ENCODE measurements around the gene PAX5. TPM values are rescaled to one million over a fixed set of nuclear protein-coding genes. Genes with fewer than 3 reads are reported as not detected.

The PAX5 gene
- total RNA-seq, 1 donor from 2014 or later, result 0.39 TPM

DNA sequence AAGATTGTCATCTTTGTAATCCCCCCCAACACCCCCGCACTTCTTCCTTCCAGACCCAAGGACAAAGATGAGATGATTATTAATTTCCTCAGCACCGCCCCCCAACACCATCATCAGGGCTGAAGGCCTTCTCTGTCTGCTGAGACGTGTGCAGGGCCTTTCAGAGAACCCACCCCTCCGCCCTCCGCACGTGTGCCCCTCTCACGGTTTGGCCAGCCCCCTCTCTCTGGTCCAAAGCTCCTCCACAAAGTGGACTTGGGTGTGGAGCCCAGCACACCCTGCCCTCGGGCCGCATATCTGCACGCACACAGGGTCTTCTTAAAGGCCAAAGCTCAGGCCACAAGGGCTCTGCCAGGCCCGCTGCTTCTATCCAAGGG lies 32.0 kb downstream of the PAX5 start:
- Mint-ChIP-seq H3K4me3 (no peak overlapping the region), H3K27me3 (ENCODE audit: insufficient read depth) (peaks cover 55% of the 10 kb centered on the region), H3K9me3 (no peaks in the 10 kb centered on the region), H3K36me3 (ENCODE audit: low read depth) (no peaks in the 10 kb centered on the region), H3K27ac (no peak overlapping the region), H3K4me1 (ENCODE audit: low read depth) (no peaks in the 10 kb centered on the region)
- intact Hi-C loops (cut with micrococcal nuclease), result no loop called here
- no peak for DNase-seq (ENCODE audit: low spot score)

DNA sequence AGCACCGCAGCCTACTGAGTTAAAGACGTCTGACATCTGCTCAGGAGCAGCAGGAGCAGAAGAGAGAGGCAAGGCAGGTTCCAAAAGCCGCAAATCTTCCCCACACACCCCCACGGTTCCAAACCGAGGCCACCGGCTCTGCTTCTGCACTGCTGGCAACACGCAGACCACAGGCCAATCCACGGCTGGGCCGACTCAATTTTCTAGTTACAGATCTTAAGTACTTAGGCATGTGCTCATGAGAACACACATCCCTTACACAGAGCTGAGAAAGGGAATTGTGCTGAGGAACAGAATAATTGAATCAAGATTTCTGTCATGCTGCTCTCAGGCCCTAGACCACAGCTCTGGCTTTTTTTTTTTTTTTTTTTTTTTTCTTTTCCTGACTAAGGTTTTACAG lies 32.6 kb downstream of the PAX5 start:
- Mint-ChIP-seq H3K27ac (no peak overlapping the region), H3K4me3 (no peak overlapping the region), H3K9me3 (no peaks in the 10 kb centered on the region), H3K27me3 (ENCODE audit: insufficient read depth) (peaks cover 50% of the 10 kb centered on the region), H3K4me1 (ENCODE audit: low read depth) (no peaks in the 10 kb centered on the region), H3K36me3 (ENCODE audit: low read depth) (no peaks in the 10 kb centered on the region)
- no peak for DNase-seq (ENCODE audit: low spot score)
- intact Hi-C loops (cut with micrococcal nuclease), result no loop called here

DNA sequence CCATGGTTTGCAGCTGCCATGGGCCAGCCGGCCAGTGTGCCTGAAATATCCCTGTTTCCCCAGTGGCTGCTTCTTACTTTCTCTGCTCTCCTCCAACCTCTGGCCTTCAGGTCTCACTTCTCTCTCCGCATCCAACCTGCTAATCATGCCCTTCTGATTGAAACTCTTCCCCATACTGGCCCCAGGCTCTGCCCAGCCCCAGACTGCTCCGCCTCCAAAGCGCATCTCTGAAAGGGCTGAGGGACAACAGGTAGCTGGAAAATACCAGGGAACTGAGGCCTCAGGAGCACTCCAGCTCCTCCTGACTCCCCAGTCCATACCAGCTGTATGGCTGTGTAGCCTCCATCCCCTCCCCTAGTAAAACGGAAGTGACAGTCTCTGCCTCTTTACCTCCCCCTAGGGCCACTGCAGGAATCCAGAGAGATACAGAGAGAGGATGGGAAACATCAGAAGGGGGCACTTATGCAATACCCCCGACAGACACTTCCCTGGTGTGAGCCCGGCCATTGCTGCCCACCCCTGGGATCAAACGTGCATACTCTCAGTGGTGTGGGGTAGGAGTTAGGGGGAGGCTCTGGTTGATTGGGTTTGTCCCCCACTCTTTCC lies 34.2 kb downstream of the PAX5 start:
- DNase-seq (ENCODE audit: low spot score), result no peak
- H3K36me3 Mint-ChIP-seq (ENCODE audit: low read depth), result no peaks in the 10 kb centered on the region
- H3K27me3 Mint-ChIP-seq (ENCODE audit: insufficient read depth), result peaks cover 37% of the 10 kb centered on the region
- H3K4me1 Mint-ChIP-seq (ENCODE audit: low read depth), result no peaks in the 10 kb centered on the region
- no peak overlapping the region for H3K4me3 Mint-ChIP-seq
- intact Hi-C loops (cut with micrococcal nuclease), result no loop called here
- H3K27ac Mint-ChIP-seq, result no peak overlapping the region
- H3K9me3 Mint-ChIP-seq, result no peaks in the 10 kb centered on the region

DNA sequence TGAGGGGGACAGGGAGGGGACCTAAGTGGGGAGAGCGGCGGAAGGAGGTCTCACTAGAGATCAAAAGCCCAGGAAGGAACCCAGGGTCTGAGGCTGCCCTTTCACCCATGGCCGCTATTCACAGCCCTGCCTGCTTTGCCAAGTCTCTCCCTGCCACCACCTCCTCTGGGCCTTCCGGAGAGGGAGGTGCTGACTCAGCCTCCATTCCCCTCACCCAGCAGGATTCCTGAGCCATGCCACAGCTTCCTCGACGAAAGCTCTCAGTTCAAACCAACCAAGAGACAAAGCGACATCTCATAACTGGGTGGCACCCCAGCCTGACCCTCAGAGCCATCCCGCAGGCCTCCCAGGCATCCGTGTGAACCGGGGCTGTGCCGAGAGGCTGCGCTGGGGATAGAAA lies 36.7 kb downstream of the PAX5 start:
- intact Hi-C loops (cut with micrococcal nuclease), result no loop called here
- H3K4me1 Mint-ChIP-seq (ENCODE audit: low read depth), result no peaks in the 10 kb centered on the region
- H3K27ac Mint-ChIP-seq, result no peak overlapping the region
- DNase-seq (ENCODE audit: low spot score), result no peak
- H3K9me3 Mint-ChIP-seq, result no peaks in the 10 kb centered on the region
- no peaks in the 10 kb centered on the region for H3K36me3 Mint-ChIP-seq (ENCODE audit: low read depth)
- H3K4me3 Mint-ChIP-seq, result no peak overlapping the region
- H3K27me3 Mint-ChIP-seq (ENCODE audit: insufficient read depth), result peaks cover 23% of the 10 kb centered on the region

DNA sequence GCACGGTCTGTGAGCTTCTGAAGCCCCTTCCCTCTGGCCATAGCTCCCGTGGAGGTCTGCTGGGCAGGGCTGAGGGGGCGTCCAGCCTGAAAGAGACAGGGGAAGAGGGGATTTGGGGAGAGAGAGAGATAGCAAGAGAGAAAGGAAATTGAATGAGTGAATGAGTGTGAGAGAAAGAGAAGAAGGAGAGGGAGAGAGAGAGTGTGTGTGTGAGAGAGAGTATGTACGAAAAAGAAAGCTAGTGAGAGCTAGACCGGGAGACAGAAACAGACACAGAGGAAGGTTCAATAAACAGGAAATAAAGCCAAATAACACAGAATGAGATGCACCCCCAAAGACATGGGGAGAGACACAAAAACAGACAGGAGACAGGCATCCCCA lies 37.4 kb downstream of the PAX5 start:
- peaks cover 23% of the 10 kb centered on the region for H3K27me3 Mint-ChIP-seq (ENCODE audit: insufficient read depth)
- H3K9me3 Mint-ChIP-seq, result peaks cover 5% of the 10 kb centered on the region
- H3K4me1 Mint-ChIP-seq (ENCODE audit: low read depth), result no peaks in the 10 kb centered on the region
- H3K36me3 Mint-ChIP-seq (ENCODE audit: low read depth), result no peaks in the 10 kb centered on the region
- intact Hi-C loops (cut with micrococcal nuclease), result loop anchor here (1.0 kb wide), 2 partner anchors 333 to 368 kb away; no protein-coding TSS in a partner anchor
- H3K27ac Mint-ChIP-seq, result no peak overlapping the region
- H3K4me3 Mint-ChIP-seq, result no peak overlapping the region
- no peak for DNase-seq (ENCODE audit: low spot score)

DNA sequence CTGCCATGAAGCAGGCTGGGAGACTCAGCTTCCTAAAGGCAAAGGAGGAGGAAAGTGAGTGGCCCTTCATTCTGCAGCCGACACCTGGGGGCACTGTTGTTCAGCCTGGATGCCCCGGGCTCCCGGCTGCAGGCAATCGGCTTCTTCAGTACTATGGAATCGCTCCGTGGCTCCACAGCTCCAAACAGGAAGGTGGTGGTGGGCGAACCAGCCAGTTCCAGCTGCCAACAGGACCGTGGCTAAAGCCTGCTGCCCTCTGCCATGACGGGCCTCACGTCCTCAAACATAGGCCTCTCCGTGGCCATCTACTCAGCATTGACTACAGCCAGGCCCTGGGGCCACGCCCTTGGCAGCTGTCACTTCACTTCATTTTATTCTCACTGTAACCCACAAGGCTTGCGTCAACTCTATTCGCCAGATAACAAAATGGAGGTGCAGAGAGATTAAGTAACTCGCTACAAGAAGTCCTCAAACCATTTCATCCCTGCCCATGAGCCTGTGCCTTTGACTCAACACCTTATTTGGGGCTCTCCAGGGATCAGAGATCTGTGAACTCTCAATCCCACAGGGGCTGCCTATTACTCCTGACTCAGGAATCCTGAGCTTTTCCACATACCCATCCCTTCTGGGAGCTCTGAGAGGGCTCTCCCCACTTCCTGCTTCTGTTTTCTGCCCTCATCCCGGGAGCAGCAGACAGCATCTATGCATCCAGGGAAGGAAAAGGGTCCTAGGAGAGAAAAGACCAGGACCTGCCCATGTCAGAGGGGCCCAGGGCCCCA lies 38.0 kb downstream of the PAX5 start:
- Mint-ChIP-seq H3K9me3 (peaks cover 11% of the 10 kb centered on the region), H3K4me3 (peak overlapping the region; percentile 40), H3K27ac (no peak overlapping the region), H3K27me3 (ENCODE audit: insufficient read depth) (peaks cover 21% of the 10 kb centered on the region), H3K4me1 (ENCODE audit: low read depth) (no peaks in the 10 kb centered on the region), H3K36me3 (ENCODE audit: low read depth) (no peaks in the 10 kb centered on the region)
- intact Hi-C loops (cut with micrococcal nuclease), result loop anchor here (1.0 kb wide), 3 partner anchors 313 to 368 kb away; no protein-coding TSS in a partner anchor
- DNase-seq (ENCODE audit: low spot score), result peak; percentile 17

DNA sequence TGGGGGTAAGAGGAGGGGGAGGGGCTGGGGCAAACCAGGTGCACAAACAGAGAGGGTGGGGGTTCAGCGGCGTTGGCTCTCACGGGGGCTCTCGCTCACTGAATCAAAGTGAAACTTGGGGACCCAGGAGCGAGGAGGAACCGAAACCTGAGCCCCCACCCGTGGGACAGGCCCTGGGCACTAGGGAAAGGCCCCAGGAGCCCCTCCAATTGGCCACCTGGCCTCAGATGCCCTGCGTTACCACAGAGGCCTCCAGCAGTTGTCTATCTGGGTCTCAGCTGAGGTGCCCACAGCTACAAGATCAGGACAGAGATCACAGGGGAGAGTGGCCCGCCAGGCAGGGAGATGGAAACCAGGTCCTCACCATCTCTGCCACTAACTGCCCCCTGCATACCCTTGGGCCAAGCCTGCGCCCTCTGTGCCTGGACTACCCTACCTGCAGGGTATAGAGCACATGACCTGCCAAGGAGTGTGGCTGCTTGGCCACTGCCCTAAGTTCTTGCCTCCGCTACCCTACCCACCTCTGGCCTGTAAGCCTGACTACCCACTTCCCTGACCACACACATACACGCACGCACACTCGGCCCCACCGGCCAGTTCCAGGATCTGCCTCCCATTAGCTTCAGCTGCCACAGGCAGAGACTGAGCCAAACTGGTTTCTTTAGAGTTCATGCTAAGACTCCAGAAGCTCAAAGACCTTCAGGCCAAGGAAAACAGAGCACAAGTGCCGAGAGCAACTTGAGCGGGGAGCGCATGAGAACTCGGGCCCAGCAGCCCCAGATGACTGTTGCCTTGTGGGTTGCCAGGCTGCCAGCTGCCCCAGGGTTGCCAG lies 39.9 kb downstream of the PAX5 start:
- Mint-ChIP-seq H3K36me3 (ENCODE audit: low read depth) (no peaks in the 10 kb centered on the region), H3K27ac (no peak overlapping the region), H3K27me3 (ENCODE audit: insufficient read depth) (peaks cover 22% of the 10 kb centered on the region), H3K4me3 (no peak overlapping the region), H3K4me1 (ENCODE audit: low read depth) (no peaks in the 10 kb centered on the region), H3K9me3 (peaks cover 20% of the 10 kb centered on the region)
- no peak for DNase-seq (ENCODE audit: low spot score)
- intact Hi-C loops (cut with micrococcal nuclease), result loop anchor here (5.0 kb wide), 1 partner anchor 362 kb away; no protein-coding TSS in a partner anchor

DNA sequence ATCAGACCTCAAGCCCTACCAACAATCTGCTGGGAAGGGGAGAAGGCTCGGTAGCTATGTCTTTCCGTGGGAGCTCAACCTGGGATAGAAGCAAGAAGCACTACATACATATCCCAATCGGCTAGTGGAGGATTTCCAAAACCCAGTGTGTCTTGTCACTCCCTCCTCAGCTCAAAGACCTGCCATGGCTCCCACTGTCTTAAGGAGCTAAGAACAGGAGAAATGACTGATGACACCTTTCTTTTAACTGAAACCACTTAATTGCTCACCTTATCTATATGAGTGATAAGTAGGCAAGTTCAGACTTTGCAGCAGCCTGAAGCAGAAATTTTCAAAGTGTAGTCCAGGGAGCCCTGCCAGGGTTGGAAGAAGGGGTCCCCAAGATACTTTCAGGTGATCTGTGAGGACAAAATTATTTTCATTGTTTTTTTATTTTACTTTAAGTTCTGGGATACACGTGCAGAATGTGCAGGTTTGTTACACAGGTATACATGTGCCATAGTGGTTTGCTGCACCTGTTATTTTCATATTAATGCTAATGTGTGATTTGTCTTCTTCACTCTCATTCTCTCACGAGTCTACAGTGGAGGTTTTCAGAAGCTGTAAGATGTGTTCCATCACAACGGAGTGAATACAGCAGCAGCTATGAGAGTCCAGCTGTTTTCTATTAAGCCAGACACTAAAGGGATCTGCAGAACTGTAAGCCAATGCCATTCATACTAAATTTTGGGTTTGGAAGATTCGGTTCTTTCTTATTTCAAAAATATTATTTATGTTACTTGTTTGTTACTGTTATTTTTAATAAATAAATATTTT lies 41.4 kb downstream of the PAX5 start:
- intact Hi-C loops (cut with micrococcal nuclease), result loop anchor here (5.0 kb wide), 1 partner anchor 360 kb away; no protein-coding TSS in a partner anchor

DNA sequence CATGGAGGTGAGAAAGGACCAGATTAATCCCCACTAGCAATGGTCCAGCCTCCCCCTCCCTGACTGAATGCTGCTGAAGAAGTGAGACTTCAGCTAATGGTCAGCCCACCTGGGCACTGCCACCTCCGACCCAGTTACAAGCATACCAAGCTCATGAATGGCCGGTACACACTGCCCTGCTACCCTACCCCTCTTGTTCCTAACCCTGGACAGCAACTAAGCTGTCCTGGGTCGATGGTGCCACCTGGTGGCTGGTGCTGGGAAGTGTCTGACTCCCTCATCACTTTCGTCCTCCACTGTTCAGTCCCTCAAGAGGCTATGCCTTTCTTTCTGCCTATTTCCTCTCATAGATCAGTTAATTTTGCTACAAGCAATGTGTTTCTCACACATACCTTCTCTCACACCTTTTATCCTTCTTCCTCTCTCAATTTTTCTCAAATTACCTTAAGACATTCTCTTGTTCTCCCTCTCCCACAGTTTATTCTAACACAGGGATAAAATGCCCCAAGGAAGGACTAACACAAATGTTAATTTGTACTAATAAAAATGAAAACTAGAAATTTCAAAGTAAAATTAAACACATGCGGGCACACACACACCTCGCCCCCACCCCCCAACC lies 42.4 kb downstream of the PAX5 start:
- no peaks in the 10 kb centered on the region for H3K4me1 Mint-ChIP-seq (ENCODE audit: low read depth)
- DNase-seq (ENCODE audit: low spot score), result no peak
- intact Hi-C loops (cut with micrococcal nuclease), result loop anchor here (1.0 to 5.0 kb wide), 3 partner anchors 67 to 359 kb away; no protein-coding TSS in a partner anchor
- H3K4me3 Mint-ChIP-seq, result no peak overlapping the region
- peaks cover 20% of the 10 kb centered on the region for H3K9me3 Mint-ChIP-seq
- no peak overlapping the region for H3K27ac Mint-ChIP-seq
- peaks cover 40% of the 10 kb centered on the region for H3K27me3 Mint-ChIP-seq (ENCODE audit: insufficient read depth)
- H3K36me3 Mint-ChIP-seq (ENCODE audit: low read depth), result peaks cover 2% of the 10 kb centered on the region

More for the DNA sequence above, 41.4 kb downstream of the PAX5 start:
- H3K9me3 Mint-ChIP-seq, result peaks cover 20% of the 10 kb centered on the region
- no peaks in the 10 kb centered on the region for H3K4me1 Mint-ChIP-seq (ENCODE audit: low read depth)
- peaks cover 30% of the 10 kb centered on the region for H3K27me3 Mint-ChIP-seq (ENCODE audit: insufficient read depth)
- no peak for DNase-seq (ENCODE audit: low spot score)
- peaks cover 1% of the 10 kb centered on the region for H3K36me3 Mint-ChIP-seq (ENCODE audit: low read depth)
- H3K27ac Mint-ChIP-seq, result no peak overlapping the region
- no peak overlapping the region for H3K4me3 Mint-ChIP-seq

DNA sequence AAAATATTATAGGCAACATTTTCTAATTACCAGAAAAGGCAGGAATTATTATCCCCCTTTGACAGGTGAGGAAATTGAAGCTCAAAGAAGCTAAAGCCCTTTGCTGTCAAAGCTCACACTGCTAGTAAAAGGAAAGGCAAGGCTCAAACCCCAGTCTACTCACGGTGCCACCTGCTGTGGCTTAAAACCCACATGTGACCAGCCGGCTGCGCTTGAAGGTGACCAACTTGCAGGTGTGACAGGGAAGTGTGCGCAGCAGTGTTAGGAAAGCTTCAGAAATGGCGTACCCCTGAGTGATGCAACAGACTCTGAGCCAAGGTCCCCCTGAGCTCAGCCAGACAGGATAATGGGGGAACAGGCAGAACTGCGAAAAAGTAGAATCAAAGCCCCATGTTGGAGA lies 45.2 kb downstream of the PAX5 start:
- peaks cover 20% of the 10 kb centered on the region for H3K9me3 Mint-ChIP-seq
- H3K27ac Mint-ChIP-seq, result no peak overlapping the region
- peaks cover 57% of the 10 kb centered on the region for H3K27me3 Mint-ChIP-seq (ENCODE audit: insufficient read depth)
- H3K4me1 Mint-ChIP-seq (ENCODE audit: low read depth), result no peaks in the 10 kb centered on the region
- DNase-seq (ENCODE audit: low spot score), result no peak
- H3K4me3 Mint-ChIP-seq, result no peak overlapping the region
- peaks cover 2% of the 10 kb centered on the region for H3K36me3 Mint-ChIP-seq (ENCODE audit: low read depth)
- intact Hi-C loops (cut with micrococcal nuclease), result no loop called here

DNA sequence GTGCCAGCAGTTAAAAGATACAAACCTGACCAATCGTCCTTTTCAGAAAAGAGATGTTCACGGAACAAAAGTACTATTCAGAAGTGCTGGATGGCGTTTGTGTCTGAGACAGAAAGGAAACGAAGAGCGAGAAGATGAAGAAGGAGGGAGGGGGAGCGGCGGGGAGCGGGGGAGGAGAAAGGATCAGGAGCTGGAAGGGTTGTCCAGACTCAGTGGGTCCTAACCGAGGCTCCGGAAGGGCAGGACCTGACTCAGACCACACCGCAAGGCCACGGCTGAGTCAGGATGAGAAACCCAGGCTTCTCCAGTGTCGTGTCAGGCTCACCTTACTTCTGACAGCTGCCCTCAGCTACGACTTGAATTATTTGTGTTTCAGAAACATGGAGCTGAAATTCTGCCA lies 46.2 kb downstream of the PAX5 start:
- Mint-ChIP-seq H3K27me3 (ENCODE audit: insufficient read depth) (peaks cover 62% of the 10 kb centered on the region), H3K27ac (no peak overlapping the region), H3K4me1 (ENCODE audit: low read depth) (no peaks in the 10 kb centered on the region), H3K36me3 (ENCODE audit: low read depth) (peaks cover 2% of the 10 kb centered on the region), H3K4me3 (no peak overlapping the region), H3K9me3 (peaks cover 20% of the 10 kb centered on the region)
- no peak for DNase-seq (ENCODE audit: low spot score)
- intact Hi-C loops (cut with micrococcal nuclease), result loop anchor here (2.0 kb wide), 1 partner anchor 49 kb away; no protein-coding TSS in a partner anchor

DNA sequence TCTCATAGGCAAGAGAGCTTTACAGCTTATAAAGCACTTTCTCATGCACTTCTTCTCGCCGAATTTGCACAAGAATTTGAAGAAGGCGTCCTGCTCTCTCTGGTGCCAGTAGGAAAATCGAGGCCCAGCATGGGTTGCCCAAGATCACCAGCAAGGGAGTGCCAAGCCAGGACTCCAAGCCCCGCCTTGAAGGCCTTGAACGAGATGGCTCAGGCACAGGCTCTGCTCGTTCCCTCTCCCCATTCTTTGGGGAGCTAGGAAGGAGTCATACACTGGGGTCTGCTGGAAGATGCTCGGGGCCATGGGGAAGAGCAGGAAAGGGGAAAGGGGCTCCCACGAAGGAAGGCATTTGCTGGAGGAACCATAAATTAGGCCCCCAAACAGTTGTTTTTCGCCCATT lies 46.7 kb downstream of the PAX5 start:
- Mint-ChIP-seq H3K36me3 (ENCODE audit: low read depth) (peaks cover 2% of the 10 kb centered on the region), H3K4me3 (no peak overlapping the region), H3K27ac (no peak overlapping the region), H3K4me1 (ENCODE audit: low read depth) (no peaks in the 10 kb centered on the region), H3K9me3 (peaks cover 20% of the 10 kb centered on the region), H3K27me3 (ENCODE audit: insufficient read depth) (peaks cover 63% of the 10 kb centered on the region)
- intact Hi-C loops (cut with micrococcal nuclease), result loop anchor here (2.0 kb wide), 1 partner anchor 49 kb away; no protein-coding TSS in a partner anchor
- no peak for DNase-seq (ENCODE audit: low spot score)

Measured in activated T-helper 1 cell treated with anti-CD3 and anti-CD28 coated beads, Interleukin-12 subunit alpha, Interleukin-12 subunit beta, Interleukin-2, Interleukin-4 antibody, amounts not matched to agents 30 ng/mL and 10 ng/mL and 1 ng/mL, durations not matched to agents 14 hours and 24 hours and 36 hours (primary cell).